Measurements from ENCODE around the gene ZNF185.
A peak's percentile ranks its signal among the peaks of the same experiment; 100 is the strongest.
"Not testable (repeated sequence)": the region's sequence is repeated elsewhere in the genome, so short reads cannot be mapped to it uniquely, and the experiment has no call there.

Gene ZNF185

DNA sequence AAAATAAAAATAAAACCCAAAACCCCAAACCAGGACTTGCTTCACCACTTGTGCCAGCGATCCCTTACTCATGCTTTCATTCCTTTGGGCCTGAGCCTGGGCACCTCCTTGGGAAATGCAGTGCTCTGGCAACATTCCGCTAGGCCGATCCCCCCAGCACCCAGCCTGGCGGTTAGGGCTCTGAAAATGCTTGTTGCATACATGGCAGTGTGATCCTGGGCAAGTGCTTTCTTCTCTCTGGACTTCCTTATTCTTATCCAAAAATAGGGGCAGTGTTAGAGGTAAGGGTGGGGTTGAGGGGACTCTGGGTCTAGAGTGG is 4.6 kb downstream of the ZNF185 start:
- H3K27ac ChIP-seq = no peak overlapping the region
- TF ChIP-seq, protein P1, sequence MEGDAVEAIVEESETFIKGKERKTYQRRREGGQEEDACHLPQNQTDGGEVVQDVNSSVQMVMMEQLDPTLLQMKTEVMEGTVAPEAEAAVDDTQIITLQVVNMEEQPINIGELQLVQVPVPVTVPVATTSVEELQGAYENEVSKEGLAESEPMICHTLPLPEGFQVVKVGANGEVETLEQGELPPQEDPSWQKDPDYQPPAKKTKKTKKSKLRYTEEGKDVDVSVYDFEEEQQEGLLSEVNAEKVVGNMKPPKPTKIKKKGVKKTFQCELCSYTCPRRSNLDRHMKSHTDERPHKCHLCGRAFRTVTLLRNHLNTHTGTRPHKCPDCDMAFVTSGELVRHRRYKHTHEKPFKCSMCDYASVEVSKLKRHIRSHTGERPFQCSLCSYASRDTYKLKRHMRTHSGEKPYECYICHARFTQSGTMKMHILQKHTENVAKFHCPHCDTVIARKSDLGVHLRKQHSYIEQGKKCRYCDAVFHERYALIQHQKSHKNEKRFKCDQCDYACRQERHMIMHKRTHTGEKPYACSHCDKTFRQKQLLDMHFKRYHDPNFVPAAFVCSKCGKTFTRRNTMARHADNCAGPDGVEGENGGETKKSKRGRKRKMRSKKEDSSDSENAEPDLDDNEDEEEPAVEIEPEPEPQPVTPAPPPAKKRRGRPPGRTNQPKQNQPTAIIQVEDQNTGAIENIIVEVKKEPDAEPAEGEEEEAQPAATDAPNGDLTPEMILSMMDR (IDR thresholded peaks at IDR 0.05) = no peak
- no peak for TF ChIP-seq ZFX (IDR thresholded peaks at IDR 0.05; ENCODE audit: borderline replicate concordance)

DNA sequence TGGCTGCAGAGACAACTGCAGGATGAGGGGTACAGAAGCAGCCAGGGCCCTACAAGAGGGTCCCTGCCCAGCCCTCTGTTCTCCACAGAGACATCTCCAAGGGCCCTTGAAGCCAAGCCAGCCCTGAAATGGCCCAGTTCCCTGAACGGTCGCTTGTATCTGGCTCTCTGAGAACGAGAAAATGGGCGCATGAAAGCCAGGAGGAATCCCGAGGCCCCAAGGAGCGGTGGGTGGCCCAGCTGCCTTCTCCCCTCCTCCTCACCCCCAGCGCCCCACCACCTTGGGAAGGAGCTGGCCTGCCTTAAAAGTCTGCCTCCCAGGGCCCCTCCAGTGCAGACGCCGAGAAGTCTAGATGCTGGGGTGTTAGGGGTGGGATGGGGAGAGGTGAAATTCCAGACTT is 5.7 kb downstream of the ZNF185 start:
- TF ChIP-seq, protein P1 (IDR thresholded peaks at IDR 0.05) = no peak
- no peak for TF ChIP-seq ZFX (IDR thresholded peaks at IDR 0.05; ENCODE audit: borderline replicate concordance)
- no peak overlapping the region for H3K27ac ChIP-seq

DNA sequence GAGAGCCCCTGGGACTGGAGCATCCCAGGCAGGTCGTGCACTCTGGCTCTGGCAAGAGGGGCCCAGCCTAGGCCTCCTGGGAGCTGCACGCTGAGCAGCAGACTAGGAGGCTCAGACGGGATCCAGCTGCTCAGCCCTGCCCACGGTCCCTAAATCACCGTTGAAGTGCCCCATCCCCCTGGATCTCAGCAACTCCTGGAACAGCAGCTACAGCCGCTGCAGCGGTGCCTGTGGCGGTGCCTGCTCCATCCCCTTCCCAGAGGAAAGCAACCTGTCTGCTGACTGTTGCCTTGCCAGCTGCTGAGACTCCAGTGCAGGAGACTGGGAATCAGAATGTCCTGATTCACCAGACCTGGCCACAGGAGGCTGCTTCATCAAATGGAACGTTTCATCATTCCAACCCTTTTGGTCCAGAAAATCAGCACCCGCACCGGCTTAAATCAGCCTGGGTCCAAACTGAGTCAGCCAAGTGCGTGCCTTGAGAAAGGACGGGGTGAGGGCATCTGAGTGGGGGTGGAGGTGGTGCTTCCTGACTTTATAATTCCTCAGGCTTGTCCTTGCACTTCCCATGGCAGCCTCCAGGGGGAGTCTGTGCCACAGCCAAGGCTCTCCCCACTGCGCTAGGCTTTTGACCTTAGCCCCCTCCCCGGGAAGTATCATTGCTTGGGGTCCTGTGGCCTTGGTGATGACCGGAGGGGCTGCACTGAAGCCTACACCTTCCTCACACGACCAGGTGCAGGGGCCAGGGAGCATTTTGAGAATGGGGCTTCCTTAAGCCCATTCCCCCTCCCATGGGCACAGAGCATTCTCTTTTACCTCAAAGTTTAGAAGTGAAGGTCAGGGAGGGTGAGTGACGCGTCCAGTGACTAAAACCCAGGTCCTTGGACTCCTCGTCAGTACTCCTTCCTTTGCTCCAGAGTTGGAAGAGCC is 6.5 kb downstream of the ZNF185 start:
- no peak overlapping the region for H3K27ac ChIP-seq
- TF ChIP-seq ZFX (IDR thresholded peaks at IDR 0.05; ENCODE audit: borderline replicate concordance) = no peak
- TF ChIP-seq, protein P1 (IDR thresholded peaks at IDR 0.05) = peak; percentile 83

DNA sequence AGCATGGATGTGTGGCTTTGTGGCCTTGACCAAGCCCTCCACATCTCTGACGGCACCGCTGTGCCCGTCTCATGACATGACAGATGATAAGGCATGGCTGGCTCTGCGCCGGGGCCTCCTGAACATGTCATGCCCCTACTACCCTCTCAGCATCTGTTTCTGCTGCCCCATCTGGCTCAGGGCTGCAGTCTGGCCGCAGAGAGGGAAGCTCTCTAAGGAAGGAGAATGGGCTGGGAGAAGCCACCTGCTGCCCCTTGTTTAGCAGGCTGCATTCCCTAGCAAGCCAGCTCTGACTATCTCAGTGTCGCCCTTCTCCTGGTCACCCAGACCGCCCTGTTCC is 7.2 kb downstream of the ZNF185 start:
- TF ChIP-seq, protein P1 (IDR thresholded peaks at IDR 0.05) = no peak
- no peak for TF ChIP-seq ZFX (IDR thresholded peaks at IDR 0.05; ENCODE audit: borderline replicate concordance)

DNA sequence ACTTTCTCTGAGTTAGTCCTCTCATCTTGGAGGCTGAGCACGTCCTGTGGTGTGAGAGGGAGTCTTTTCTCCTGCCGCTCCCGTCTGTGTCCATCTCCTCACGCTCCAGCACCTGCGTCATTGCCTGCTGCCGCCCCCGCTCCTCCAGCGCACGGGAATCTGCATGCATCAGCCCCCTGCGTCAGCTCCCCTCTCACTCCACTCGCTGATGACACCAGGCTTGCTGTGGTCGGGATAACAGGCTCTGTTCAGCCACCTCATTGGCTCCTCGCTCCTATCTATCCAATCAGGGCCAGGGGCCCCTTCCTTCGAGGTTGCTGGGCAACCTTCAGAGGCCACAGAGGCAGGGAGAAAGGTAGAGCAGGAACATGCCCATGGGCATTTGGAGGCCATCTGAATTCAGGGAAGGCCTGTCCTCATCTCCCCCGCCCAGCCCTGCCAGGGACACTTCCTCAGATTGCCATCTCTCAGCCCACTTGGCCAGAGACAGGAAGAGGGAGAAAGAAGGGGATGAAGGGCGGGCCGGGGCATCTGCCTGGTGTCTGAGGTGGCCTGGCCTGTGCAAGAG is 9.3 kb downstream of the ZNF185 start:
- H3K27ac ChIP-seq = no peak overlapping the region

More for the DNA sequence above, 7.2 kb downstream of the ZNF185 start:
- H3K27ac ChIP-seq = no peak overlapping the region

DNA sequence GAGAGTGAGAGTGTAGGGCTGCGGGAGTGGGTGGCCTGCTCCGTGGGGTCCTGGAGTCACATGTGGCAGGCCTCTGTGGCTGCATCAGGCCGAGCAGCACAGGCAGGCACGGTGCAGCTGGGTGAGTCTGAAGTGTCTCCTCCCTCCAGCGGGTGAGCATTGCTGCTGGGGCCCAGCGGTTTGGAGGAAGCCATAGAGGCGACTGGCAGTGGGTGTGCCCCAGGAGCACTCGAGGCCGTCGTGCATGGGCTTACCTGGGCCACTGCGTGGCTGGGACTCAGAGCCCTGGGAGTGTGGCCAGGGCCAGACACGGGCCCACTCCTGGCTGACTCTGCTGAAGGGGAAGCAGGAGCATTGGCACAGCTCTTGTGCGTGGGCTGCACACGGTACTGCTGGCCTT is 10.6 kb downstream of the ZNF185 start:
- H3K27ac ChIP-seq = no peak overlapping the region
- TF ChIP-seq, protein P1 (IDR thresholded peaks at IDR 0.05) = no peak
- TF ChIP-seq ZFX (IDR thresholded peaks at IDR 0.05; ENCODE audit: borderline replicate concordance) = no peak

More for the DNA sequence above, 9.3 kb downstream of the ZNF185 start:
- TF ChIP-seq, protein P1 (IDR thresholded peaks at IDR 0.05) = no peak
- TF ChIP-seq ZFX (IDR thresholded peaks at IDR 0.05; ENCODE audit: borderline replicate concordance) = no peak

DNA sequence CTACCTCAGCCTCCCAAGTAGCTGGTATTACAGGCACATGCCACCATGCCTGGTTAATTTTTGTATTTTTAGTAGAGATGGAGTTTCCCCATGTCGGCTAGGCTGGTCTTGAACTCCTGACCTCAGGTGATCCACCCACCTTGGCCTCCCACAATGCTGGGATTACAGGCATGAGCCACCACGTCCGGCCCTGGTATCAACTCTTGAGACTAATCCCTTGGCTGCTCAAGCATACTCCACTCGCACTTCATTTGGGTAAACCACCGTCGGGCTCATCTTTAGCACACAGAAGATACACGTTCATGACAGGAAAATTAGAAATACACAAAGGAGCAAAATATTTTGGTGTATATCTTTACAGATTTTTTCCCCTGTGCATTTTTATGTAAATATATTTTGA is 12.2 kb downstream of the ZNF185 start:
- not testable (repeated sequence) for H3K27ac ChIP-seq

Measured in 22Rv1 (cell line).